Measurements from ENCODE around the gene EIF3B.
A peak's percentile ranks its signal among the peaks of the same experiment; 100 is the strongest.
"Not testable (repeated sequence)": the region's sequence is repeated elsewhere in the genome, so short reads cannot be mapped to it uniquely, and the experiment has no call there.

Gene EIF3B

DNA sequence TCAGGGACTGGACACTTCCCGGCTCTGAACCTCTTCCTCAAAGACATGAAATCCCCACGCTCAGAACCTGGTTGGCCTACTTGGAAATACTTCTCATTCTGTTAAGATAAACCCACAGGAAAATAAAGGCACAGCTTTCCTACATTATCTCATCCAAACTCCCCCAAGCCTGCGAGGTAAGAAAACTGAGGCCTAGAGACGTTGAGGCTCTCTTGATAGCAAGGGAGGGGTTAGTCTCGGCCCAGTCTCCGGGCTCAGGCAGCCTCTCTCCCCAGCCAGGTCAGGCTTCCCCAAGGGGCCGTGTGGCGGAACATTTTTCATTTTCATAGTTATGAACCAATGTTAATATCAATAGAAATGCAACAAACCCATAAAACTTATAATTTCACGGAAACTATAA, 4.6 kb upstream of the EIF3B start:
- DNase-seq = no peak

DNA sequence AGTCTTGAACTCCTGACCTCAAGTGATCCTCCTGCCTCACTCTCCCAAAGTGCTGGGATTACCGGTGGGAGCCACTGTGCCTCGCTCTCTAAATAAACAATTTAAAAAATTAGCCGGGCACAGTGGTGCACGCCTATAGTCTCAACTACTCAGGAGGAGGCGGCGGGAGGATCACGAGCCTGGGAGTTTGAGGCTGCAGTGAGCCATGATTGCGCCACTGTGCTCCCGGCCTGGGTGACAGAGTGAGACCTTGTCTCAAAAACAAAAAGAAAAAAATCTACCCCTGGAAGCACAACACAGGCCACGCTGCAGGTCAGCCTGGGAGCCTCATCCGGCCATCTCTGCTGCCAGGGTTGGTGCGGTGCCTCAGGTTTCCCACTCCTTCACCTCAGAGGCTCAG, 3.8 kb upstream of the EIF3B start:
- no peak for DNase-seq

DNA sequence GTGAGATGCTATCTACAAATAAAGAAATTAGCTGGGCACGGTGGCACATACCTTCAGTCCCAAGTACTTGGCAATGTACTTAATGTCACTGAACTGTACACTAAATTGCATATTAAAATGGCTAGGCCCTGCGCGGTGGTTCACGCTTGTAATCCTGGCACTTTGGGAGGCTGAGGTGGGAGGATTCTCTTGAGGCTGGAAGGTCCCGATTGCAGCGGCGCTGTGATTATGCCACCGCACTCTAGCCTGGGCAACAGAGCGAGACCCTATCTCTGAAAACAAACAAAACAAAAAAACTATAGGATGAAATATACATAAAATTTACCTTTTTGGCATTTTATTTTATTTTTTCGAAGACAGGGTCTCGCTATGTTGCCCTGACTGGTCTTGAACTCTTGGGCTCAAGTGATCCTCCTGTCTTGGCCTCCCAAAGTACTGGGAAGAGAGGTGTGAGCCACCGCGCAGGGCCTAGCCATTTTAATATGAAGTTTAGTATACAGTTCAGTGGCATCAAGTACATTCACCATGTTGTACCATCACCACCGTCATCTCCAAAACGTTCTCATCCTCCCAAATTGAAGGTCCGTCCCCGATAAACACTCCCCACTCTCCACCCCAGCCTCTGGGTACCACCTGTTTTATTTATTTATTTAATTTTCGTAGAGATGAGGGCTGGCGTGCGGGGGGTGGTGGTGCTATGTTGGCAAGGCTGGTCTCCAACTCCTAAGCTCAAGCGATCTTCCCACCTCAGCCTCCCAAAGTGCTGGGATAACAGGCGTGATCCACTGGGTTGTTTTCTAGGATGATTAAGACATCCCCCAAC, 1.3 kb upstream of the EIF3B start:
- DNase-seq = peak; percentile 33

DNA sequence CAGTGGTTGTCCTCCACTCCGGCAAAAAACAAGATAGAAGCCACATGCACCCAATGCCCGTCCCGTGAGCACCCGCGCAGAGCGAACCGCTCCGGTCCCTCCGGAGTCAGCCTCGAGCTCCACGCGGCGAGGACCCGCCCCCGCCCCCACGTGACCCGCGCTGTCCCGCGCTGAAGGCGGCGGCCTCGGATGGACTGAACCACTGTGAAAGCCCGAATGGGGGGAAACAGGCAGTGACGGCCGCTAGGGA, 766 bp upstream of the EIF3B start:
- no peak for DNase-seq

DNA sequence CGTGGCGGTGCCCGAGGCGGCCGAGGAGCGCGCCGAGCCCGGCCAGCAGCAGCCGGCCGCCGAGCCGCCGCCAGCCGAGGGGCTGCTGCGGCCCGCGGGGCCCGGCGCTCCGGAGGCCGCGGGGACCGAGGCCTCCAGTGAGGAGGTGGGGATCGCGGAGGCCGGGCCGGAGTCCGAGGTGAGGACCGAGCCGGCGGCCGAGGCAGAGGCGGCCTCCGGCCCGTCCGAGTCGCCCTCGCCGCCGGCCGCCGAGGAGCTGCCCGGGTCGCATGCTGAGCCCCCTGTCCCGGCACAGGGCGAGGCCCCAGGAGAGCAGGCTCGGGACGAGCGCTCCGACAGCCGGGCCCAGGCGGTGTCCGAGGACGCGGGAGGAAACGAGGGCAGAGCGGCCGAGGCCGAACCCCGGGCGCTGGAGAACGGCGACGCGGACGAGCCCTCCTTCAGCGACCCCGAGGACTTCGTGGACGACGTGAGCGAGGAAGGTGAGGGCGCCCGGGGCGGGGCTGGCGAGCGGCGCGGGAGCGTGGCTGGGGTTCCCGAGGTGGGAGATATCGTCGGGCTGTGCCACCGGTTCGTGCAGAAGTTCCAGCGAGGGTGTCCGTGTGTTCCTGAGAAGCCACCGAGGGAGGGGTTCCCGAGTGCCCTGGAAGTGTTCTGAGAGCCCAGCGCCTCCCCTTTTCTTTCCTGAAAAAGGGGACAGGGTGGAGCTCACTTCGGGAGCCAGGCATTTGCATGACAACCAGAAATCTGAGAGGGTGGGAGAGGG, 495 bp downstream of the EIF3B start:
- no peak for DNase-seq

DNA sequence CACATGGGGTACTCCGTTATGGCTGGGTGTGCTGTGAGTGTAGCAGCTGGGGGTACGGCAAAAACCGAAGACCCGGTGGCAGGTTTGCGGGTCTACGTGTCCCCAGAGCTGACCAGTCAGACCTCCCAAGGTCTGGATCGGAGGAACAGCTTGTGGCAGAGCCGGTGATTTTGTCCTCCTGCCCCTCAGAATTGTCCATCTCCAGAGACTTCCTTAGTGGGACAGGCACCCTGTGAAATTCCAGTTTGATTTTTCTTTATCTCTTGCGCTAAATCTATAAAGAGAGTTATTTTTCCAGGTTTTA, 1.0 kb downstream of the EIF3B start:
- no peak for DNase-seq

DNA sequence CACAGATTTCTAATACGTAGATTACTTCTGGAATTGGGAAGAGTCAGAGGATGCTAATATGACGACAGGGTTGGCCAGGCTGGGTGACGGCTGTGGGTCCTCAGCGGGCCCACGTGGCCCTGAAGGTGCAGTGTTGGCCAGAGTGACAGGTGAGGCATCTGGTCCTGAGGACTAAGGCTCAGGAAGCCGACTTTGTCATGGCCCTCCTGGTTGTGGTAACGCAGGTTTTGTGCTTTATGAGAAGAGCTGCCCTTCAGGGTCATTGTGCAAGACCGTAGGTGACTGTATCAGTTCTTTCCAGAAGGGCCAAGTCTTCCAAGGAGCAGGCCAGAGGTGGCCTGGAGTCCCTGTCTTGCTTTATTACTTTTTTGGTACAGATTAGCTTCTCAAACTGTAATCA, 2.5 kb downstream of the EIF3B start:
- no peak for DNase-seq

DNA sequence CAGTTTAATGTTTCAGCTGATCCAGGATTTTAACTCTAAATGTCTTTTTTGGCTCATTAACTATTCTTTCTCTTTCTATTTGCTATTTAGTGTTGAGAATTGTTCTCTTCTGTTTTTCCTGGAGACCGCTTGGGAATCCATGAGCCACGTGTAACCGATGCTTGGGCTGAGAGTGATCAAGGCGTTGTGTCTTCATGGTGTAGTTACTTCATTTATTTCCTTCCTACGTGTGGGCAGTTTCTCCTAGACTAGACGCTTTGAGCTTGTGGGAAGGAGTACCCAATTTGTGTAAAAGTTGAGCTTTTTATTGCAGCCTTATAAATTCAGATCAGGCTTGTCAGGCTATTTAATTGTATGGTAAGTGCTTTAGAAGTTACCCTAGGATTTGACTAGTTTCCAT, 2.9 kb downstream of the EIF3B start:
- no peak for DNase-seq

DNA sequence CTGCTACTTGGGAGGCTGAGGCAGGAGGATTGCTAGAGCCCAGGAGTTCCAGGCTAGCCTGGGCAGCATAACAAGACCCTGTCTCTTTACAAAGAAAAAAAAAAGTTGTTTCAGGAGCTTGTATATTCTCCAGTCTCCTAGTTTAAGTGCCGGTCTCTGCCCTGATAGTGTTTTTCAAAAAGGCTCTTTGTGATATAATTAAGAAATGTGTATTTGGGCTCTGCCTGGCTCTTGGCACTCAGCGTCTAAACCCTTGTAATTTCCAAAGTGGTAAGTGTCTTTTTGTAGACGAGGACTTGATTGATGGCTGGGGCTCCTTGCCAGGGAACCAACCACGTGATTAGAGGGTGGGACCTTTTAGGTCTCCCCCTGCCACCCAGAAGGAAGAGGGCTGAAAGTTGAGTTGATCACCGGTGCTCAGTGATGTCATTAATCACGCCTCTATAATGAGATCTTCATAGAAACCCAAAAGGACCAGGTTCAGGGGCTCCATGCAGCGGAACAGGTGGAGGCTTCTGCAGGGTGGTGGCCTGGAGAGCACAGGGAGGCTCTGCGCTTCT, 4.4 kb downstream of the EIF3B start:
- DNase-seq = no peak

DNA sequence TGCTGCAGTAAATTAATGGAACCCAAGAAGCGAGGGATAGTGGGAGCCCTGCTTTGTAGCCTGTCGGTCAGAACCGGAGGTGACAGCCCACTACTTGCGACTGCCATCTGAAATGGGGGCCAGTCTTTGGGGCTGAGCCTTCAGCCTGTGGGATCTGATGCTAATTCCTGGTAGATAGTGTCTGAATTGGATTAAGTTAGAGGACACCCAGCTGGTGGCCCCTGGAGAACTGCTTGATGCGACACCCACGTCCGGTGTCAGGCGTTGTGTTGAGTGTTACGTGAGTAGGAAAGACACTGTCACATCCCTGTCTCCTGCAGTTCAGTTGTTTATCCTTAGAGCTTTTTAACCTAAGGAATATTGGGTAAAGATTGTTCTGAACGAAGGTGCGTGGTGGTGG, 5.0 kb downstream of the EIF3B start:
- DNase-seq = no peak

DNA sequence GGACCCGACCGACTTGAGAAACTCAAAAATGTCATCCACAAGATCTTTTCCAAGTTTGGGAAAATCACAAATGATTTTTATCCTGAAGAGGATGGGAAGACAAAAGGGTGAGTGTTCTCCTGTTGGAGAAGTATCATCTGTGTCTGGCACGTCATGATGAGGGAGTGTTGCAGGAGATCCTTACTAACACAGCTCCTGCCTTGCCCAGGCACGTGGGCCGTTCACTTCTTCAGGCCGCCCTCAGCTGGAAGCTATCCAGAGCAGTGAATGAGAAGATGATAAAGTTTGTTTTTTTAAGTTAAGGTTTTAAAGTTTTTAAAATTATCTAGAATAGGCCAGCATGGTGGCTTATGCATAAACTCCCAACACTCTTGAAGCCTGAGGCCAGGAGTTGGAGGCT, 6.2 kb downstream of the EIF3B start:
- no peak for DNase-seq

DNA sequence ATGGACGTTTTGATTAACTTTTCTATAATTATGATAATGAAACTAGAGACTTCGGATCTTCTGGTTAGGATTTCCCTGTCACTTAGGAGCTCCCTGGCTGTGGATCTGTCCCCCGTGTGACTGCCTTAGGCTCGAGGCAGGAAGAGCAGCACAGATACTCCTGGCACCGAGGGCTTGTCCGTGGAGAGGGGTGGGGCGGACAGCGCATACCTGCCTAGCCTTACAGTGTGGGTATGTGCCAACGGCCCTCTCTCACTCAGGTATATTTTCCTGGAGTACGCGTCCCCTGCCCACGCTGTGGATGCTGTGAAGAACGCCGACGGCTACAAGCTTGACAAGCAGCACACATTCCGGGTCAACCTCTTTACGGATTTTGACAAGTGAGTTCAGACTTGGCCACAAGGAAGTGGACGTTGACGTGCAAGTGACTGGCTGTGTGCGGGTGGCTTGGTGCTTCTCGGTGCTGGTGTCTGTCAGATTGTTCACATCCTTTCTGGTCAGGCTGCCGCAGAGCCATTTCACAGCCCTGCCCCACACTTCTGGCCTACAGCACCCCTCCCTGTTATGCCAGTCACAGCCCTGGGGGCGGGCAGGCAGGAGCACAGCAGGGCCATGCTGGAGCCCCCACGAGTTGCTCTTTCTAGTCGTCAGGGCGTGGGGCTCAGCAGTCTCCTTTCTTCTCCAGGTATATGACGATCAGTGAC, 7.9 kb downstream of the EIF3B start:
- no peak for DNase-seq

DNA sequence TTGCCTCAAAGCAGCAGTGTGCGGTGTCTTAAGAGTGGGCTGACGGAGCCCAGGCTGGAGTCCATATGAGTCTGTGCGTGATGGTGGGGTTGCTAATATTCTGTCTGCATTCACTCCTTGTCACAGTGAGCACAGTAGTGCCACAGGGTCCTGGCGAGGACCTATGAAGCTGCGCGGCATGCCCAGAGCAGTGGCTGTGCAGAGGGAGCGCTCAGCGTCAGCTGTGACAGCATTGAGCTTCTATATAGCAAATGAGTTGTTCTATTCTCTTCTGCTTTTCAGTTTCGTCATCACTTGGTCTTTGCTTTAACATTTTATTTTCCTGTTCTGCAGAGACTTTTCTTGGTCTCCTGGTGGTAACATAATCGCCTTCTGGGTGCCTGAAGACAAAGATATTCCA, 14.5 kb downstream of the EIF3B start:
- no peak for DNase-seq

DNA sequence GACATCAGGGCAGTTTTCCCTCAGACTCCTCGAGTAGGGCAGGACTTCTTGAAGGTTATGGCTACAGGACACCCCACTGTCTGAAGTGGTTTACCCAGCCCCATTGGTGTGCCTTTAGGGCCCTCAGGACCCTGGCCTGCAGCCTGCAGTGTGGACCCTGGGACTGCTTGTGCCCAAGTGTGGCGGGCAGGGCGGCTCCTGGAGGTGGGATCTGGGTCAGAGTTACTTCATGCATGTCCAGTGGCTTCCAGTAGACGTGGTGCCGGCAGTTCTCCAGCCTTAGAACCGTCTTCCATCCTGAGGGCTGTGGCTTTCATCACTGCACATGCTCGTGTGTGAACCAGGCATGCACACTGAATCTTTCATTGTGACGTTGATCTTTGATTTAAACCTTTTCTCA, 16.7 kb downstream of the EIF3B start:
- DNase-seq = no peak

DNA sequence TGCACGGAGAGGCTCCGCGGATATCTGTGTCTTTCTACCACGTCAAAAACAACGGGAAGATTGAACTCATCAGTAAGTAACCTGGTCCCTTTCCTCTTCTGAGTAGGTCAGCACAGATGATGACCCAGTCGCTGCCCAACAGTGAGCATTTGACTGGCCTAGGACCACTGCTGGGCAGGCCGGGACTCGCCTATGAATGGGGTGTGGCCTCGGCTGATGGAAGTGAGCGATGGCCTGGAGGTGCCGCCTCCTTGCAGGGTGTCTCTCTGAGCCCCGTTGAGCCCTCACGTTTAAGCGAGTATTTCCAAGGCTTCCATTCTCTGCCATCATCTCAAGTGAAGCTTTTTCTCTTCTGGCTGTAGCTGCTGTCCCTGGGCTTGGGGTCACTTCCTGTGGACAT, 18.1 kb downstream of the EIF3B start:
- DNase-seq = no peak

DNA sequence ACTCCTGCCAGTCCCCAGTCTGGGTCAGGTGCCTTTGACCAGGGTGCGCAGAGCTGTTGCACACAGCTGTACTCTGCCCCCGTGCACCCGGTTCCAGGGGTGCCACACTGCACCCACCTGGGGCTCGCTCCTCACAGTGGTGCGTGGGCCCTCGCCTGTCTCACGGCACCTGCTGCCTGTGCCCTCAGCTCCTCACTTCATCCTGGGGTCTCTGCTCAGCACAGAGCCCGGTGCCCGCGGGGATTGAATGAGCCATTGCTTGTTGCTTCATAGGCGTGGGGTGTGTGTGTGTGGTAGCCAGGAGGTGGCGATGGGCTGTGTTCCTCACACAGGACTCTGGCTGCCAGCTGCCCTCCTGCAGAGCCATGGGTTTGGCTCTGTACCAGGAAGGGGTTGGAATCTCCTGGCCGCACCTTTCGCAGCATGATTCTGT, 18.5 kb downstream of the EIF3B start:
- DNase-seq = no peak

DNA sequence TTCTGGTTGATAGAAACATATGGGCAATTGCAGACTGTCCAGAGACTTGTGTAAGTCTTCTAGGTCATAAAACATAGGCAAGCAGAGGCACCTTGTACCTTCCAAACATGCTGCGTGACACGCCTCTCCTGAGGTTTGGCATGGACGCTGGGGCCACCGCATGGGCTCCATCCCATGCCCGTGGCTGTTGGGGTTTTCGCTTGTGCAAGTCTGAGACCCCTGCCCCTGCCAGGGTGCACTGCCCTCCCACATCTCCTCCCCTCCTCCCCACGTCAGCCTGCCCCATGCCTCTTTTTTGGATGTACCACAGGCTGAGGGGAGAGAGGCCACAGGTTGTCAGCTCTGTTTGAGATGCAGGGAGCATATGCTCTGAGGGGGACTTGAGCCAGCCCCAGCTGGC, 19.0 kb downstream of the EIF3B start:
- DNase-seq = no peak

DNA sequence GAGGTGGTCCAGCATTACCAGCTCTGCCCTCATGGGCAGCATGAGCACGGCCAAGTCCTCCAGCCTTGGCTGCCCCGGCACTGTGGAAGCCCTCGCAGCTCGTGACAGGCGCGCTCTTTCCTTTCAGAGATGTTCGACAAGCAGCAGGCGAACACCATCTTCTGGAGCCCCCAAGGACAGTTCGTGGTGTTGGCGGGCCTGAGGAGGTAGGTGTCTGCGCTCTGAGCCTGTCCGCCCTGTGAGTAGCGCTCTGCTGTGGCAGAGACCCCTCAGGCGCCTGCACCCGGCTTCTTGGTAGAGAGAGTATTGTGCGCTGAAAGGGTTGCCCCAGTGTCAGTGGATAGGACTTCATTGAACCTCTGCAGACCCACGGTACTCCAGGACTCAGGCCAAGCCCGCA, 19.8 kb downstream of the EIF3B start:
- DNase-seq = no peak

DNA sequence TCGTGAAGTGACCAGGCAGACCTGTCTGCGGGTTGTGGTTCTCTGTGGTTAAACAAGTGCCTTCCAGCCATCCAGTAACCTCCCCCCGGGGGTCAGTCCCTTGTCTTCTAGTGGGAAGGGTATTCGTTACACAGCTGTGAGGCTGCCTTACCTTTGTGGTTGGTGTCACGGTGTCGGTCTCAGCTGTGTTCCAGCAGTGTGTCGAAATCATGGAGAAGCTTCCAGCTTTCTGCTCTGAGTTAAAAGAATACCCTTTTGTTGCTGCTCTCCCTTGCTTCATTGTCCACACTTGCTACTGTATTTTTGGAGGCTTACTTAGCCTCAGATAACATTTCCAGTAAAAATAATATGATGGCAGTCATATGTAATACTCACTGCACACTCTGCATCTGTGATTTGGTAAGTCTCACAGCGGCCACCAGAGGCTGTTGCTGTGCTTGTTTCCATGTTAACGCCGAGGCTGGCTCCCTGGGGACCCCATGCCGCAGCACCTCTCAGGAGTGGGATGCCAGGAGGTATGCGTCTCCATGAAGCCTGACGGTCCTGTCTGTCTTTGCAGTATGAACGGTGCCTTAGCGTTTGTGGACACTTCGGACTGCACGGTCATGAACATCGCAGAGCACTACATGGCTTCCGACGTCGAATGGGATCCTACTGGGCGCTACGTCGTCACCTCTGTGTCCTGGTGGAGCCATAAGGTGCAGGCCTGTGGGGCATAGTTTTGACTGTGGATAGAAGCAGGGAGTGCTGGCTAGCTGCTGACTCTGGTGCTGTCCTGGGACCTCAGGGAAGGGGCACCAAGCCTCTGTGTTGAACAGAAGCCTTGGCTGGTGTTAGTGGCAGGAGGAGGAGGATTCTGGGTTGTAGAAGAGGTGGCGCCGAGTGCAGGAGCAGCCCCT, 20.5 kb downstream of the EIF3B start:
- DNase-seq = no peak

DNA sequence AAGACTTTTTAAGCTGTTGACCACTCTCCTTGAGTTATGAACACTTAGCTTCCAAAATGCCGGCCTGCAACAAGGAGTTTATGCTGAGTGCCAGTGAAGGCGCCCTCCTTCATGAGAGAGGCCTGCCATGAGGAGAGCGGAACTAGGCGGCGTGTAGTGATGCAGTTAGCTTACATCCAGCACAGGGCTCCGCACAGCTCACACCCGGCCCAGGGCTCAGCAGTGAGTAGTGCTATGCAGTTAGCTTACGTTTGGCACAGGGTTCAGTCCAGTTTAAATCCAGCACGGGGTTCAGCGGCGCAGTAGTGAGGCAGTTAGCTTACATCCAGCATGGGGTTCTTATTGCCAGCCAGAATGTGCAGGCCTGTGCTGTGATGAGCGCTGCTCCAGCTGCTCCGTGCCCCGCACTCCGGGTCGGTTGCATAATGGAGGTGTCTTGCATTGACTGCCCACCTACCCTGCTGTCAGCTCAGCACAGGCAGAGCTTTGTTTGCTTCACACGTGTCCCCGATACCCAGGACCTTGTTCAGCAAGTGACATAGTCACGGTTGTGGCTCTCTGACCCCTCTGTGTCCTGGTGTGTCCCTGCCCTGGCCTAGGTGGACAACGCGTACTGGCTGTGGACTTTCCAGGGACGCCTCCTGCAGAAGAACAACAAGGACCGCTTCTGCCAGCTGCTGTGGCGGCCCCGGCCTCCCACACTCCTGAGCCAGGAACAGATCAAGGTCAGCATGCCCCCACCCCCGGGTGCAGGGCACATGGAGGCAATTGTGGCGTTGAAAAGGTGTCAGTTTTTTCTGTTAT, 21.9 kb downstream of the EIF3B start:
- DNase-seq = no peak

DNA sequence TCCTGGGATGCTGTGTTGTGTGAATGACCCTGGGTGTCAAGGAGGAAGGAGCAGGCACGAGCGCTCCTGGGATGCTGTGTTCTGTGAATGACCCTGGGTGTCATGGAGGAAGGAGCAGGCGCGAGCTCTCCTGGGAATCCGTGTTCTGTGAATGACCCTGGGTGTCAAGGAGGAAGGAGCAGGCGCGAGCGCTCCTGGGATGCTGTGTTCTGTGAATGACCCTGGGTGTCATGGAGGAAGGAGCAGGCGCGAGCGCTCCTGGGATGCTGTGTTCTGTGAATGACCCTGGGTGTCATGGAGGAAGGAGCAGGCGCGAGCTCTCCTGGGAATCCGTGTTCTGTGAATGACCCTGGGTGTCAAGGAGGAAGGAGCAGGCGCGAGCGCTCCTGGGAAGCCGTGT, 22.9 kb downstream of the EIF3B start:
- DNase-seq = not testable (repeated sequence)

DNA sequence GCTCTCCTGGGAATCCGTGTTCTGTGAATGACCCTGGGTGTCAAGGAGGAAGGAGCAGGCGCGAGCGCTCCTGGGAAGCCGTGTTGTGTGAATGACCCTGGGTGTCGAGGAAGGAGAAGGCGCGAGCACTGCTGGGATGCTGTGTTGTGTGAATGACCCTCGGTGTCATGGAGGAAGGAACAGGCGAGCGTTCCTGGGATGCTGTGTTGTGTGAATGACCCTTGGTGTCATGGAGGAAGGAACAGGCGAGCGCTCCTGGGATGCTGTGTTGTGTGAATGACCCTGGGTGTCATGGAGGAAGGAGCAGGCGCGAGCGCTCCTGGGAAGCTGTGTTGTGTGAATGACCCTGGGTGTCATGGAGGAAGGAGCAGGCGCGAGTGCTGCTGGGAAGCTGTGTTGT, 23.5 kb downstream of the EIF3B start:
- not testable (repeated sequence) for DNase-seq

All from NCI-H1417 treated with DMSO at 0.1 percent for 48 hours (cell line).